GM12801 (cell line): ENCODE data around the gene MOB2.

Experiments
- CTCF ChIP-seq: IDR thresholded peaks from one replicate; pipeline ENCODE4 v1.5.1; 2011; ENCODE audit warnings: control low read depth; ENCODE audit not compliant: insufficient read length; ENCODE audit errors: extremely low read depth

MOB2 gene

GRCh38 chr11:1457856-1458255, 28.7 kb downstream of the MOB2 start:
- TF ChIP-seq CTCF = no peak

- TF ChIP-seq CTCF = no peak
These were observed 29.3 kb downstream of the MOB2 start for GRCh38 chr11:1457326-1457680.

GRCh38 chr11:1456596-1457325, 29.8 kb downstream of the MOB2 start:
- TF ChIP-seq CTCF = no peak

GRCh38 chr11:1456176-1456575, 30.4 kb downstream of the MOB2 start:
- TF ChIP-seq CTCF = no peak

- no peak for TF ChIP-seq CTCF
These were observed 30.9 kb downstream of the MOB2 start for GRCh38 chr11:1455763-1456060.

GRCh38 chr11:1455032-1455762, 31.4 kb downstream of the MOB2 start:
- TF ChIP-seq CTCF = no peak

GRCh38 chr11:1454576-1454975, 32.0 kb downstream of the MOB2 start:
- no peak for TF ChIP-seq CTCF
